GM21786 (cell line): Measurements from ENCODE around the gene DIS3L2.

Experiments
- ATAC-seq: cut with Tn5 transposase; IDR thresholded peaks from one replicate; pipeline ENCODE4 v1.9.1; 2021; ENCODE audit not compliant: unreplicated experiment

The DIS3L2 gene

DNA sequence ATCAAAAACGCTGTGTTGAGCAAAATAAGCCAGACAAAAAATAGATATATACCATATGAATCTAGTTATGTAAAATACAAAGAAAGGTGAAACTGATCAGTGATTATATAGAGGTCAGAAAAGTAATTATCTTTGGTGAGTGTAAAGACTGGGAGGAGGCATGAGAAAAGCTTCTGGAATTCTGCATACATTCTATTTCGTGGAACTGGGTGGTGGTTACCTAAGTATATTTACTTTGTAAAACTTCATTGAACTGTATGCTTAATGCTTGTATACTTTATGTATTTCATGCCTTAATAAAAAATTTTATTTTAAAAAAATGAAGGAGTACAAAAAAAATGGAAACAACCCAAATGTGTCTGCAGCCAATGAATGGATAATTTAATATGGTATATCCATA is 263.9 kb downstream of the DIS3L2 start:
- ATAC-seq, result no peak

DNA sequence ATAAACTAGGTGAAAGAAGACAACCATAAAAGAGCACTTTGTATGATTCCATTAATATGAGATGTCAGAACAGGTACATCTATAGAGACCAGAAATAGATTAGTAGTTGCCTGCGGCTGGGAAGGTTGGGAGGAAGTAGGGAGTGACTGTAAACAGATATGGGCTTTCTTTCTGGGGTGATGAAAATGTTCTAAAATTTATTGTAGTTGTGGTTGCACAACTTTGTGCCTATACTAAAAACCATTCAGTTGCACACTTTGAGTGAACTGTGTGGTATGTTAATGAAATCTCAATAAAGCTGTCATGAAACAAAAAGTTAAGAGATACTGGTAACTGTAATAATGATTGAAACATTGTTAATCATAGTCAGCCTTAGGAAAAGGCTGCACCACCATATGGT is 264.4 kb downstream of the DIS3L2 start:
- no peak for ATAC-seq

DNA sequence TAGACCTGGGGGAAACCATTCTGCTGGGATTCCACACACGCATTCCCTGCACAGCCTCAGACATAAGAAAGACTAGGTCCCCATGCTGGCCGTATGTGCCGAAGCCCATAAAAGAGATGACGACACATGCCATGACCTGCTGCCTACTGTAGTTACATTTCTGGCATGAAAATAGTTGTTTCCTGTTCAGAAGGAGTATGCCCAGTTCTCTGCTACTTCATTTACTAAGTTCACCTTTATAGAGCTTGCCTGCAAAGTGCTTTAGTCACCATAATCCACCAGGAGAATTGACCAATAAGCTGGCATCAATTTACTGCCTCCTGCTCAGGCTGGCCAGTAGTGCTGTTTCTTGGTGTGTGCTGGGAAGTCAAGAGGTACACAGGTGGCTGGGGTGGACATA is 266.8 kb downstream of the DIS3L2 start:
- ATAC-seq, result no peak

DNA sequence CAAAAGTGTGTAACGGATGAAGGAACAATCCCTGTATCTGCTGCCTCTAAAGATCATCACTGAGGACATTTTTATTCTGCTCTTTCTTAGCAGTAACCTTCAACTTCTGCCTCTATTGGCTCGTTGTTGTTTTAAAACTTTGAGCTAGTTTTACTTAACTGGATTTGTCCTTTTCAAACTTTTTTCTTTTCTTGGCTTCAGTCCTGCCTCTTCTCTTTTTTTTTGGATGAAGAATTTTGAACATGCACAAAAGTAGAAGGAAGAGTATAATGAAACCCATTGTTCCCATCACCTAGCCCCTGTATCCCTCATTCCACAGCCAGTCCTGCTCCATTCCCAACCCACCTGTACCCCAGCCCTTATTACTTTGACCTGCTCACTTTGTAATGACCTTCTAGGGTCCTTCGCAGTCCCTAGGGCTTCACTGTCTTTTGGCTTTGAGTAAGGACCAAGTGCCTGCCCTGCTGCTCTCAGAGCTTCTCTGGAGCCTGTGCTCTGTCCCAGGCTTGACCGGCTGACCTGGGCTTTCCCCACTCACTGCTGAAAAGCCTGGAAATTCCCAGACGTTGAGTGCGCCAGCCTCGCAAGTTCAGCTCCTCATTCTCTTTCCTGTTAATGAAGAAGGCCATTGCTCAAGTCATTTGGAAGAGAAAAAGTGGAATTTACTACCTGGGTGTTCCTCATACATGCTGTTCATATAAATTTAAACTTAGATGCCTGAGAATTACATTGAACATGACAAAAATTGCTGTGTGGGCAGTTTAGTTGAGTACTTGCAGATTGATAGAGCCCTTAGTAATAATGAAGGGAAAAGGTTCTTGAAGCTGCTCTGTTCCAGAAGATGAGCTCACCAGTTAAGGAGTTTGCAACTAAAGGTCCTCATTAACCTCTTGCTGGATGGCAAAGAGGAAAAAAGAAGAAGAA is 267.7 kb downstream of the DIS3L2 start:
- ATAC-seq, result no peak

DNA sequence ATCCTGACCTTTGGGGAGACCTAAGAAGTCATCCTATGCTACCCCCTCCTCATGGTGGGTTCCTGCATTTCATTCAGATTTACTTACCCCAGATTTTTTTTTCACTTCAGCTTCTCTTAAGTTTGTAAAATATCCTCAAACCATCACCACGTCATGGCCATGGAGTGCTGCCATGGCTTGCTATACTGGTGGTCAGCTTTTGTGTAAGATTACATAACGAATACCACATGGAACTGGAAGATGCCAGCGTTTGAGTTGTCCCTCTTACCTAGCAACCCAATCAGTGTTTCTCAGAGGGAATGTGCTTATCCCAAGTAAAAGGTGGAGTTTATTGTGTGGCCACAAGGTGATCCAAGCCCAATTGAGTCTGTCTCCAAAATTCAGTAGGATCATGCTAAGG is 268.4 kb downstream of the DIS3L2 start:
- ATAC-seq, result no peak

DNA sequence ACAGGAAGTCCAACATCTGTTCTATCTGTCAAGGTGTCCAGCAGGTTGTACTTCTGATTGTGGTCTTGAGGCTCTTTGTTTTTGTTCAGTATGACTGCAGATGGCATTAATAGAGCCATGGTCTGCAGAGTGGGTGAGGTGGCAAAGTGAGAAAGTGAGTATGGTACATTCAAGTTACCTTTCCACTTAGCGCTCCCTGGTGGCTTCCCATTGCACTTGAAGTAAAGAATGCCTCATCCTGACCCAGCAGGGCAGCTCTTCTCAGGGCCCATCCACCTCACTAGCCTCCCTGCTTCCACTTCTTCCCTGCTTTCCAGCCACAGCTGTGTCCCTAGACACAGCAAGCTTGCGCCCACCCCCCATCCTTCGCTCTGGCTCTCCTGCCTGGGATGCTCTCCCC is 269.0 kb downstream of the DIS3L2 start:
- no peak for ATAC-seq

DNA sequence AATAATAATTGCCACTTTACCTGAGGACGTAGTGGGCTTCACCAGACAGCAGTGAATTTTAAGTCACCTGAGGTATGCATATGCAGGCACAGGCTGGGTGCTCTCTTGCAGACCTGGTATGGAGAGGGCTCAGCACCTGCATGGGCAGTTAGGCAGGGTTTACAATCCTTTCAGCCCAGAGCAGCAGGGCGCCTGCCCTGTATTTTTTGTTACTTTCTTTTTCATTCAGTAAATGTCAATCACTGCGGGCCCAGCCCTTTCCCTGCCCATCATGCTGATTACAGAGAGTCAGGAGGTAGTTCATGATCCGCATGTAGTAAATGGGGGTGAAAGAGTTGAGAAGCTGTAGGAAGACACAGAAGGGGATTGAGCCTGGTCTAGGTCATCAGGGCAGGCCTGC is 270.0 kb downstream of the DIS3L2 start:
- ATAC-seq, result no peak

DNA sequence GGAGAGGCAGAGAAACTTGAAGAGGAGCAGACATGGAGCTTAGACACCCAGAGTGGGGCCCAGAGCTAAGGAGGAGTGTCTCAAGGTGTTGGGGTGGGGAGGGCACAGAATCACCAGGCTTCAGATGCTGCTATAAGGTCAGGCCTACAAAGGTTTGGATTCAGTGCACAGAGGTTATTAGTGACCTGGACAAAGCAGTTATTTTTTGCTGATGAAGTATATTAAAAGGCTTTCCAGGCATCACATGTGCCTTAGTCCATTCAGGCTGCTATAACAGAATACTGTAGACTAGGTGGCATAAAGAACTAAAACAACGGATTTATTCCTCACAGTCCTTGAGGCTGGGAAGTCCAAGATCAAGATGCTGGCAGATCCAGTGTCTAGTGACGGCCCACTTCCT is 271.4 kb downstream of the DIS3L2 start:
- ATAC-seq, result no peak

DNA sequence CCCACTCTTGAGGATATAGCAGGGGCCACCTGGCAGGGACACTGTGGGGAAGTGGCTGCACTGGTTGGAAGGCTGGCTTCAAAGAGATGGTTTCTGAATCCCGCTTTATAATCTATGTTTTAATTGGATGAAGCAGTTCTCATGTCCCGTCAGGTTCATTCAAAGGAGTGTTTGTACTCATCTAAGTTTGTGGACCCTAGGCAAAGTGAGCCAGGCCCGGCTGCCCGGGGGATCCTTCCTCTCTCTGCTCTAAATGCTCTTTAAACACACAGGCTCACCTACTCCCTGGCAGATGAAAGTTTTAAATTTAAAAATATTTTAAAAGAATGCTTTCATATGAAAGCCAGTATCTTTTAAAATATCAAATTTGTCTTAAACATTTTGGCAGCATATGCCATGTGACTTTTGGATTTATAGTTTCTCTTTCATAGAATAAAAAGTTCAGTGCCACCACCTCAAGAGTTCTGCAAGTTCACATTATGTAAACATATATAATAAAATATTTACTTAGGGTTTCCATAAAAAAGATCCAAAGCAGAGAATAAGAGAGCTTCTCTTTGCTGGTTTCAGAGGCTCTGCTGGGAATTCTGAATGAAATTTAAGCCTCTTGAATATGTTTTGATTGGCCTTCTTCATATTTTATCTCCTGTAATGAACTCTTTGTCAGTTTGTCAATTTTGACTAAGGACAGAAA is 273.6 kb downstream of the DIS3L2 start:
- no peak for ATAC-seq

DNA sequence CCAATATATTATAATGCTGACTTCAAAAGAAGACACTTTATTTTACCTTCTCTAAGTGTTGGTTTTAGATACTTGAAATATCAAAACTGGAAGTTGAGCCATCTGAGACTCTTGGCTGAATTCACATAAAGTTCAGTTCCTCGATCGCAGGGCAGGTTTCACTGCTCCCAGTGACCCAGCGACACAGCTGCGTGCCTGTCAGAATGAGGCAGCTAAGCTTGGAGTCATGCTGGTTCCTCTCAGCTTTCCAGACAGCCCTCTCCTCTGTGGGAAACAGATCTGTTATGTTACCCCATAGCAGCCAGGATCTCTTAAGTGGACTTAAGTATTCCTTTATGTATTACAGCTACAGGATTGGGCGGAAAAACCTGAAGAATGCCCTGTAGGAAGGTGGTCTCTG is 274.2 kb downstream of the DIS3L2 start:
- no peak for ATAC-seq

DNA sequence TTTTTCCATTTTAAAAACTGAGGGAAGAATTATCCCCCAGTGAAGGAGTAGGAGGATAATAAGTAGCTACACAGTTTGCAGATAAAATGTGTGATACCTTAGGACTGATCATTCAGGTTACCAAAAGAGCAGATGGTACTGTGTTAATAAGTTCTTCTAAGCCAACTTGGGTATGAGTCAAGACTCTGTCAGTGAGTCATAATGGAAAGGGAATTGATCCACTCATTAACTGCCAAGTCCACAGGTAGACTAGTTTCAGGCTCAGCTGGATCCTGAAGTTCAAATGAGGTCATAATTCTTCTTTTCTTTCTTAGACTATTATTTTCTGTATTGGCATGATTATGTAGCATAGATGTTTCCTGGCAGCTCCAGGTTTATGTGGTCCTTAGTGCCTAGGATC is 274.7 kb downstream of the DIS3L2 start:
- peak; percentile 77 for ATAC-seq

DNA sequence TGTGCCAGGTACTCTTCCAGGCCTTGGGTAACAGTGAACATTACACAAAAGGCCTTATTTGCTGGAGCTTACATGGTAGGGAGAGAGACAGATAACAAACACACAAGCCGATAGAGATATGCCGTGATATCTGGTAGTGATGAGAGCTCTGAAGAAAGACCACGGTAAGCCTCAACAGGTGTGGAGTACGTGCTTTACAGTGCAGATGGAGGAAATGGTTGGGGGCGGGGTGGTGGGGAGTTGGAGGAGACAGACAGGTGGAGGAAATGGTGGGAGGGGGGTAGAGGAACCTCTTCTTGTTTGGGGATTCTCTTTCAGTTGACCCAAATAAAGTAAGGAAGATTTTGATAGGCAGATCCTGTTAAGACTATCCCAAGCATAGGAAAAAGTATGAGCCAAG is 276.0 kb downstream of the DIS3L2 start:
- ATAC-seq, result no peak

DNA sequence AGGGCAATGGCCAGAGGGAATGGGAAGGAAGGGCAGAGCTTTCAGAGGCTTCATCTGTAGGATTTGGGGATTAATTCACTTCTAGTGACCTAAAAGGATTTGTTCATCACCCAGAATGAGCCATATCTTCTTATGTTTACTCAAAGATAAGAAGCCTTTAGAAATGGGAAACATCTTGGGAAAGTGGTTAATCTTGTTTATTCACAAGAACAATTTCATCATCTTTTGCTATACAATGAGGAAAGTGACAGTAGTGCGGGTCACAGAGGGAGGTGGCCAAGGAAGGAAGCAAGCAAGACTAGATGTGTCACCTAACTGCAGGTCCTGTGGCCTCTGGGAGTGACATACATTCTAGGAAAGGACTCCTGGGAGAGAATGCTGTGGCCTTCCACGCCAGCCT is 276.6 kb downstream of the DIS3L2 start:
- ATAC-seq, result no peak

DNA sequence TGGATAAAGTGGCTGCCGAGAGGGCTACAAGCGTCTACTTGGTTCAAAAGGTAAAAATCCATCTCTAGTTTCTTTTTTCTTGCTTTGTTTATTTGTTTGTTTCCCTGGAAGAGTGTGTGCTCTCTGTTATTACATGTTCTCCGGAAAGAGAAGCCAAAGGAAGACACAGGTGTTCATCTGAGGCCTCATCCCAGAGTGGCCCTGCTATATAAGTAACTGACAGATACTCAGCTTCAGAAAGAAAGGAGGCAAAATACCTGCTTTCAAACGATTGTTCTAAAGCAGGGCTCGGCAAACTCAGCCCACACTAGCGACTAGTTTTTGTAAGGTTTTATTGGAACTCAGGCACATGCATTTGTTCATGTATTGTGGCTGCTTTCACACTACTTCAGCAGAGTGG is 277.1 kb downstream of the DIS3L2 start:
- no peak for ATAC-seq

DNA sequence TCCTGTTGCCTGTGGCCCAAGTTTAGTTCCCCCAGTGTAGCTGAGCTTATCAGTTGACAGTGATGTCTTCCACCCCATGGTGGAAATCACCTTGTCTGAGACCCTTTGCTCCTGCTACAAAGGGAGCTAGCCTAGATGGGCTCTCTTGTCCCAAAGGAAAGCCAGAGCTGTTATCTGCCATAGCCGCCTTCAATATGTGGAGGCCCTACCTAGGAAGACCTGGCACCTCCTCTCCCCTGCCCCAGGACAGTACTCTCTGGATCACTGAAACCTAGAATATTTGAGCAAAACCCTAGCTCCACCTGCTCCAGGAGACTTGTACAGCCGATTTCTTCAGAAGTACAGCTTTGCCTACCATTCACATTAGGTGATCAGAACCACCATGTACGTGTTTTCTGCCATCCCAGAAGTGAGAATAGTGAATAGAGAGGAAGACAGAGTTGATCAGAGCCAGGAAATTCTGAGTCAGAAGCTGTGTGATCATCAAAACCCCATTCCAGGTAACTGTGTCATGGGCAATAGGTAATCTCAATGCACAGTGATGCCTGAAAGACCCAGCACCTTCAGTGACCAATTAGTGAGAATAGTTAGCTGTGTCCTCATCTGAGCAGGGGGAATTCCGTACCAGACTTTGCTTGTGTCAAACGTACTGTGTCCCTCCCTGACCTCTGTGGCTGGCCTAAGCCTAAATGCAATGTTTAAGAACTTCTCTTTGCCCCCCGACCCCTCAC is 278.6 kb downstream of the DIS3L2 start:
- ATAC-seq, result no peak

DNA sequence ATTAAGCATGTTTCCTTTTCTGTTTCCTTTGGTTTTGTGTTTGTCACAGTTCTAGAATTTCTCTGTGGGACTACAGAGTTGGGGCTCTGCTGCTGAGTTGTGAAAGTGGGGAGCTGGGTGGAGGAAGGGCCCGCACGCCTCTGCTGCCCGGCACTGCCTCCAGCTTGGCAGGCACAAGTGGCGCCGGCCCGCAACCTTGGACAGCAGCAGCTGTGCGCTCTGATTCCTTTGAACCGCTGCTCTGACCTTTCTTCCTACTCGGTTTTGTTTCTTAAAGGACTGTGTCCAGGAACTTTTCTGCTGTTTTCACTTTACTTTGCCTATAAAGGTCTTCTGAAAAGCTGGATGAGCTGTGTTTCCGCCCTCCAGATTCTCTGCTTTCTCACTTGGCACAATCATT is 279.4 kb downstream of the DIS3L2 start:
- ATAC-seq, result no peak

DNA sequence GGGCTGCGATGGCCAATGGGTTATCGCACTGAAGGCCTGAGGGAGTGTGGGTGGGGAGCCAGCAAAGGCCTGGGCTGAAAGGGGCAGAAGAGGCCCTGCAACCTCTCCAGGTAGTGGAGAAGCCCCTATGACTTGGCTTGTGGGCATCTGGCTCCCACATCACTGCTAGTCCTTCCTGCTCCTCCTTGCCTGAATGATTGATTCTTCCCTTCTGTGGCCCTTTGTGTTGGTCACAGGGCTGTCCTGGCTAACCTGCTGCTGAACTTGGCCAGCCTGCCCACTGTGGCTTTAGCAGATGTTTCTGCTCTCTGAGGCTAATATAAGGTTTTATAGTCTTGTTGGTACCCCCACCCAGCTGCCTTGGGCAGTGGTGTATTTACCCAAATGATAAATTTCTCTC is 280.8 kb downstream of the DIS3L2 start:
- ATAC-seq, result no peak

DNA sequence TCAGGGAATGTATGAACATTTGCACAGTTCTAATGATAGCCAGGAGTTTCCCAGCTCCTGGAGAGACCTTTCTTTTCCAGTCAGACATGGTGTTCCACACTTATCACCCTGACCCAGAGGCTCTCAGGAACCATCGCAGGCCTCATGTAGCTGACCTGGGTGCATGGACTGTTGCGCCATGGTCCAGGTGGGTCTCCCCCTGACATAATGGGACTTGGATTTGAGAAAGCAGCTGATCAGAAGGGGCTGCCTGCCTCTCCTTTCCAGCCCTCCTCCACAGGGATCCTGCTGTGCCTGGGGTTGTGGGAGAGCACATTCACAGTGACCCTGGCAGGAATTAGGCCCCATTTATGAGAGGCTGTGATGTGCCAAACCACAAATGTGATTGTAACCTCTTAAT is 283.6 kb downstream of the DIS3L2 start:
- no peak for ATAC-seq

DNA sequence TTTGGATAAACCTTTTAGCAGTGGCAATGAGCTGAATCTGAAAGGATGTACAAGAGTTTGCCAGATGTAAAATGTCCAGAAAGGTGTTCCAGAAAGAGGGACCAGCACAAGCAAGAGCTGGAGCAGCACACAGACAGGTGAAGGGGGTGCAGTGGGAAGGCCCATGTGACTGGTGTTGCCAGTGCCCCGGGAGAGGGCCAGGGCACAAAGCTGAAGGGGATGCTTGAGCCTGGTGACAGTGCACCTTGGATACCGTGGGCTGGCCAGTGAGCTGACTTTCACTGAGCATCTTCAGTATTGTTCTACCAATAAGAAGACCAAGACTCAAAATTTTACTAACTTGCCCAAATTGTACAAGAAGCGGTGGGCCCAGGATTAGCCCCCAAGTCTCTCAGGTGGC is 284.7 kb downstream of the DIS3L2 start:
- no peak for ATAC-seq

DNA sequence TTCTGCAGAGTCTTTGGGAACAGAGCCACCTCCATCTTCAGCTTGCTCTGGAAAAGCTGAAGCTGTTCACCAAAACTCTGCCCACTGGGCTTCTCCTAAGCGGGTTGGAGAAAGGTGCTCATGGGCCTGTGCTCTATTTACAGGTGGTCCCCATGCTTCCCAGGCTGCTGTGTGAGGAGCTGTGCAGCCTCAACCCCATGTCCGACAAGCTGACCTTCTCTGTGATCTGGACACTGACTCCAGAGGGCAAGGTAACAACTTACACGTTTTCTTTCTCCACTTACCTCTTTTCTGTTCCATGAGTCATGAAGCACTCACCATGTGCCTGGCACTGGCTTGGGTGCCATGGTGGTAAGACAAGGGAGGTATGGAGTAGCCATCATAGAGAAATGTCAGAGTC is 287.6 kb downstream of the DIS3L2 start:
- no peak for ATAC-seq

DNA sequence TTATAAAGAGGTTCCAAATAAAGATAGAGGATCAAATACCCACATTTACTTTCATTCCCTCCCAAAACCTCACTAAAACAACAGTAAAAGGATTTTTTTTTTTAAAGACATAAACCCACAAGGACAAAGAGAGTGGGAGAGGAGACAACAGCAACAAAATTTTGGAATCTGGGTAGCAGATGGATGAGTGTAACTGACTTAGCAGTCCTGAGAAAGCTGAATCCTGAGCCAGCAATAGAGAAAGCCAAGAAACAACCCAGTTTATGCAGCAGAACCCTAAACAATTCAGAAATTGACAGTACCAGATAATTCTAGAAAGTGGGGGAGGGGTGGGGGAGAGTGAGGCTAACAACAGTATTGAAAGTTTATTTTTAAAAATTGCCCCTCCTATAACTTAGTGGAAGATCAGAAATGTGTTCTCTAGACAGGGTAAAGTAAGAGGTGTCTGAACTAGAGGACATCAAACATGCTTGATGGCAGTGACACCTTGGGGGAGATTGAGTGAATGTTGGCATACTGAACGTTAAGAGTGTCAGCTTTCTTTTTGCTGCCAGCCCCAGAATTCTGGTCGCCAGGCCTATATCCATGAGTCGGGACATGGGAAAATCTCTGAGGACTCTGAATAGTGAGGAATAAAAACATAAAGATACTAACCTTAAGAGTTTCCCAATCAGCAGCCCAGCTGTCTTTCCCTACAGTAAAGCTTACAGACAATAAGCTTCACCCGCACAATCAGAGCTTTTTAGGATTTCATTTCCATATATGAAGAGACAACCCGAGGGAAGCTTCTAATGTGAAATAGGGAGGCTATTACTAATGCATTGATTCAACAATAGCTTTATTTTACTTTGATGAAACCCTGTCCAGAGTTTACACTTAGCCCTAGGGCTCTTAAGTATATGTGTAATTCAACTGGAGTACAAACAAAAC is 289.0 kb downstream of the DIS3L2 start:
- no peak for ATAC-seq
